Stimulated activated CD8-positive, alpha-beta memory T cell treated with anti-CD3 and anti-CD28 coated beads, Interleukin-12 subunit alpha, Interleukin-12 subunit beta, amount 100 ng/mL, for 1 hour (primary cell): ENCODE results near the gene PACRGL.
A peak's percentile ranks its signal among the peaks of the same experiment; 100 is the strongest.

Experiments
- DNase-seq: peaks from one replicate; pipeline ENCODE4 v3.0.0-alpha.2; 2020; ENCODE audit warnings: low read depth

Gene PACRGL

DNA sequence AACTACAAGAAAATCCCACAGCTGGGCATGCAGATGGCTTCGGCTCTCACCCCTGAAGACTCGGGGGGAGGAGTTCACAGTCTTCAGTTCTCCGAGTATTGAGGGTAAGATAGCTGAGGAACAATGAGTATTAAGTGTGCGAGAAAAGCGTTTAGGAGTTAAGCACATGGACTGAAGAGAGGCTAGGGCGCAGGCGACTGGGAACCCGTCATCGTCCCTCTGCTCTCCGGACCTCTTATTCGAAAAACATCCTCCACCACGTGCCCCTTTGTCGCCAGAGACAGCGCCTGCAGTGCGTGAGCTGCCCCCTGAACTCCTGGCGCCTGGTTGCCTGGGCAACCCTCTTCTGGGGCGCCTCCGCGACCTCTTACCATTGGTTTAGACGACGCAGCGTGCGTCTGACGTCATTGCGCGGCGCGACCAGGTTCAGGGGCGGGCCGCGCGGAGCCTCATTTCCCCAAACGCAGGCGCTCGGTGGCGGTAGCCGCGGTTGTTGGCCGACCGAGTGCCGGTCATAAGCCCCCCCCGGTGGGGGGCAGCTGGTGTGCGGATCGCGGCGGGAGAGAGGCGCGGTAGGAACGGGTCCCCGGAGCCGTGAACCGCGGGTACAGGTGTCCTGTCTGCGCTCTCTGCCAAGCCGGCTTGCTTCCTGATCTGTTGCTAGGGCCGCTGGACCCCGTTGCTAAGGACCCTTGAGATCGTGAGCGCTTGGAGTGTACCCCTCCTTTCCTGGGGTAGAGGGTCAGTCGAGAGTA, at the start of gene PACRGL:
PACRGL (plus strand) TSS at position 452 of the 755 bp plus-strand sequence. CDS start 4,024 bp downstream, outside the sequence.
- DNase-seq = peak; percentile 87

GRCh38 chr4:20652226-20652885, 47.9 kb upstream of the PACRGL start:
- no peak for DNase-seq

GRCh38 chr4:20658456-20658855, 41.8 kb upstream of the PACRGL start:
- DNase-seq = no peak

DNA sequence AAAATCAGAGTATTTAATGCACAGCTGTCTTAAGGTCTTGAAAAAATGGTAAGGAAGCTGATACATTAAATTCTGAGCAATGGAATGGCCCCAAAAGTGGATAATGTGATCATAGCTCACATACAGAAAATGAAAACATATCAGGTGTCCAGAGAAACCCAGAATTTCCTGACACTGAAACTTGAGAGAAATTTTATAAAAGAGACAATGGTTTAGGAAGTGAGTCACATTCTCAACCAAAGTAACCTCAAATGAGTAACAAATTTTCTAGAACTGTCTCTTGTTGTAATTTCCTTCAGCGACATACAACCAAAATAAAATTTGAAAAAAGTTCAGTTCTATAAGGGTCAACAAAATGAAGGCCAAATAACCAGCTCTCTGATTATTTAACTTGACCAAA, 37.4 kb upstream of the PACRGL start:
- no peak for DNase-seq

DNA sequence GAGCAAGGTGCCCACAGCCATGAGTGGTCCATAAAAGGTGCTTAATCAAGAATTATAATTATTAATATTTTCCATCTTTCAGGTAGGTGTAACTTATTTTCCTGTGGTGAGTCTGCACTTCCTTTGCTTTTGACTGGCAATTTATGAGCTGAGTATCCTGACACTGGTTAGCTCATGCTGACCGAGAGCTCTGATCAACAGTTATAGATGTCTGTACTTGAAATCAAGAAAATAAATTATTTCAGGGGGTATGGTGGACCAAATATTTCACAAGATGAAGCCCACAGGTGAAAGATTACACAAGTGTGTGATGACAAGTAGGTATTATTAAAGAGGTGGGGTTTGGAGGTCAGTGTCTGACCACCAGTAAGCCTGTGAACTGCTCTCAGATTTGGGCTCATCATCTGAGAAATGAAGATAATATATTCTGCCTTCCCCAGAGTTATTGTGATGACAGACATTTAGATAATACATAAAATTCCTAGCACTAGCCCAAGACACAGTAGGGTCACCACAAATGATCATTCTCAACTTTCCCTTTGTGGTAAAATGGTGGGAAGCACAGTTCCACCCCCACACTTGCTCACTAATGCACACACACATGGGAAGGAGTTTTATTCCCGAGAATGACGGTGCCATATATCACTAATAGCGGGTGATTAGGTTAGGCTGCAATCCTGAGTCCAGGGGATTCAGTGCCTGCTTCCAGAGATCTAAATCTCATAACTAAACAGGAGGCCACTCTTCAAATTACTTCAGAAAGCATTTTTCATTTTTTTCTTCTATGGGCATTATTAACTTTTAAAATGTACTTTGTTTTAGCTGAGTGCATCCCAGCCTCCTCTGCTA, 34.0 kb upstream of the PACRGL start:
- no peak for DNase-seq

- DNase-seq = no peak
Observed at GRCh38 chr4:20672262-20672661, 28.0 kb upstream of the PACRGL start.

DNA sequence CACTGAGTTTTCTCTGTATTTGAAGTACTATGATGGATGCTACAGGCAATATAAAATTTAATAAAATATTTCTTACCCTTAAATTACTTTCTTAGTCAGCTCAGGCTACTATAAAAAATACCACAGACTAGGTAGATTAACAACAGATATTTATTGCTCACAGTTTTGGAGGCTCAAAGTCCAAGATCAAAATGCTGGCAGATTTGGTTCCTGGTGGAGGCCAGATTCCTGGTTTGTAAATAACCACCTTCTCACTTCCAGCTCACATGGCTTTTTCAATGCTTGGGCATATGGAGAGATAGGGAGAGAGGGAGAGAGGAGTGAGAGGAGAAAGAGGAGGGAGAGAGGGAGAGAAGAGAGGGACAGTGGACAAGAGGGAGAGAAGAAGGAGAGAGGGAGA, 24.5 kb upstream of the PACRGL start:
- DNase-seq = no peak

- no peak for DNase-seq
Observed at GRCh38 chr4:20676501-20677197, 23.6 kb upstream of the PACRGL start.

- DNase-seq = no peak
Observed at GRCh38 chr4:20678400-20678799, 21.9 kb upstream of the PACRGL start.

- no peak for DNase-seq
Observed at GRCh38 chr4:20679951-20680350, 20.3 kb upstream of the PACRGL start.

GRCh38 chr4:20680736-20681135, 19.5 kb upstream of the PACRGL start:
- no peak for DNase-seq

GRCh38 chr4:20681271-20681670, 19.0 kb upstream of the PACRGL start:
- no peak for DNase-seq

- DNase-seq = no peak
Observed at GRCh38 chr4:20682853-20683252, 17.4 kb upstream of the PACRGL start.

DNA sequence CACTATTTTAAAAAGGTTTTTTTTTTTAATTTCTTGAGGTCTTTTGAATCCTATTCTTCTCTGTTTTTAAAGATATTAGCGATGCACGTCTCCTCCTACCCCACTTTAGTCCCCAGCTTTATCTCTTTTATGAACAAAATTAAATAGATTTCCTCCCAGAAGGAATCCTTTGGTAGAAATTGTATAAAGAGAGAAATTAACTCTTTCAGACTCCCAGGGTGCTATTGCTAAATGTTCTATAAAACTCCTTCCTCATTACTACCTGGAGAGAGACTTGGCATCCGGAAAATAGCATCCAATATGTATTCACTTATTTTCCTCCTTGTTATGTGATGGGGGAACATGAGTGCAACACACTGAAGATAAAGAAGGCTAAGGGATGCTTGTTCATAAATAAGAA, 16.5 kb upstream of the PACRGL start:
- DNase-seq = no peak

DNA sequence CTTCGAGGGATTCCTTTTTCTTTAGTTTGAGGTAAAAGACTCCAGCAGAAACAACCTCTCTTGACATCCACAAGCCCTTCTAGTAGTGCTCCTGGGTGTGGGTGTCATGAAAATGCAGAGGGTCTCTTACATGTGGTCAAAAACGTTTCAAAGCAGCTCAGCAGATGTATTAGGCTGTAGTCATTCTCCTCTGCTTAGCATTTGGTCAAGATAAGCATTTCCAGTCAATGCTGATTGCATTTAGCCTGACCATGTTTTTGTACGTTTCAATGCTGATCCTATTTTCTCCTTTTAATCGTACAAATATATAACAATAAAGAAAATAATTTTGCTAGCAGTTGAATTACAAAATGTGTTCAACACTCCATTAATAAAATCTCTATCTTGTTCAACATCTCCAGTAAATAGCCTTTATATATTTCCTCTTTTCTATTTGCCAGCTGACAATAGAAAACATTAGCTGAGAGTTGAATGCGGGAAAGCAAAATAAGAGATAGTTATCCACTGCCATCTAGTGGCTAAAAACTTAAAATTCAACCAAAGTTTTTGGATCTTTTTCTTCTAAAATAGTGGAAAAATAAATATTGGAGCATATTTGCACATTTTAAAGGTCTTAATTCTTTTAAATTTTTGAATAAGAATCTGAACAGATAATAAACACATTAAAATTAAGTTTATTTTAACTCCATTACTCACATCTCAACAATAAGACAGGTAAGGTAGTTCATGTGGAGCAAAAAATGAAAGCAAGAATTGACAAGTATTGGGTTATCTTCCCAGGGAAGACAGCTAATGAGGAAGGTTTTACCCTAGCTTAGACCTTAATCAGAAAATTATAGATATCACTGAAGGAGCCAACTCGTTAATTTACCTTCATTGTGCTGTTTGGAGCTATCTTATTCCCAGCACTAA, 15.2 kb upstream of the PACRGL start:
- no peak for DNase-seq

GRCh38 chr4:20687864-20688263, 12.4 kb upstream of the PACRGL start:
- no peak for DNase-seq

- no peak for DNase-seq
Observed at GRCh38 chr4:20696815-20697214, 3.4 kb upstream of the PACRGL start.

DNA sequence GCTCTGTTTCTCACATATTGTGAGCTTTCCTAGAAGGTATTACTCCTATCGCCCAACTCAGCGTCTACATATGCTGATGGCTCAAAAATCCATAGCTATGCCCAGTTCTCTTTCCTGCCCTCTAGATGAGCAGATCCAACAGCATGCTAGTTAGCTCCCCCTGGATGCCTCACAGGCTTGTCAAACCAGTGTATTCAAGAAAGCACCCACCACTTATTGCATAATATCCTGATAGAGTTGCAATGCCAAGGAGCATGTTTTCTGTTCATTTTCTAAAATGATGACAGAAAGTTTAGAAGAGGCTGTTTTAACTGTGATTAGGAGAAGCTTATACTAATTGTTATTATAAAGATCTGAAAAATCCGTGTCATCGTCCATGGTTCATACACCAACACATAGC, 1.9 kb upstream of the PACRGL start:
- no peak for DNase-seq

- DNase-seq = no peak
Observed at GRCh38 chr4:20698820-20699219, 1.4 kb upstream of the PACRGL start.

DNA sequence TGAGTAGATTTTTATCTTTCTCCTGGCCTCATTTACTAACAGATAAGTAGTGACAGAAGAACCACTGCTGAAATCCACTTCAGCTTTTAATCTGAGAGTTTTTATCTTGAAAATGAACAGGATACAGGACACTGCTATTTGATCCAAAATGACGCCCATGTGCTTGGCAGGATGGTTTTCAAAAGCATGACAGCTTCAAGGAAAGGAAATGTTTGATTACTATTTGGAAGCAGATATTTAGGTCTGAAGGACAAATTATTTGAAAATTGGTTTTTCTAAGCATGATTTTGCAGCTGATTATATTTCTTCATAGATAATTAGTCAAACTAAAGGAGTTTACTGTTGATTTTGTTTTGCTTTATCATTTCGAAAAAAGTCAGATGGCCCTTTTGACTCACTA, 11.1 kb downstream of the PACRGL start:
- DNase-seq = no peak

GRCh38 chr4:20723019-20723418, 22.8 kb downstream of the PACRGL start:
- DNase-seq = no peak
